Endothelial cell (in vitro differentiated cells): ENCODE data around the gene LBP. TPM values are rescaled to one million over a fixed set of nuclear protein-coding genes. Genes with fewer than 3 reads are reported as not detected.

ENCODE experiments used
- DNase-seq: peaks from one replicate; pipeline ENCODE4 v3.0.0; 2021; ENCODE audit warnings: low spot score
- H3K27ac Mint-ChIP-seq: one replicate; pipeline ENCODE4 v1.8.0; 2021; ENCODE audit warnings: mixed read lengths, inconsistent platforms; ENCODE audit not compliant: unreplicated experiment
- H3K27me3 Mint-ChIP-seq: one replicate; pipeline ENCODE4 v1.8.0; 2021; ENCODE audit warnings: mild to moderate bottlenecking, moderate library complexity, mixed read lengths, inconsistent platforms; ENCODE audit not compliant: unreplicated experiment
- H3K36me3 Mint-ChIP-seq: one replicate; pipeline ENCODE4 v1.8.0; 2021; ENCODE audit warnings: mild to moderate bottlenecking, low read depth, mixed read lengths, inconsistent platforms; ENCODE audit not compliant: unreplicated experiment
- H3K4me1 Mint-ChIP-seq: one replicate; pipeline ENCODE4 v1.8.0; 2021; ENCODE audit warnings: mild to moderate bottlenecking, mixed read lengths, inconsistent platforms; ENCODE audit not compliant: unreplicated experiment
- H3K4me3 Mint-ChIP-seq: one replicate; pipeline ENCODE4 v1.8.0; 2021; ENCODE audit warnings: mild to moderate bottlenecking, mixed read lengths, inconsistent platforms; ENCODE audit not compliant: unreplicated experiment
- H3K9me3 Mint-ChIP-seq: one replicate; pipeline ENCODE4 v1.8.0; 2021; ENCODE audit warnings: mixed read lengths, inconsistent platforms; ENCODE audit not compliant: unreplicated experiment
- long read RNA-seq: library from polyadenylated mRNA; unstranded; transcript quantifications from one replicate; pipeline ENCODE4 v2.0.0, GENCODE V29; 2020; ENCODE audit not compliant: unreplicated experiment
- total RNA-seq: library from RNA; stranded (reverse); fragmentation: NEBNext Ultra II Directional; extraction: Animal tissue kit (Norgen Biotek cat#: 25700); gene quantifications from one replicate; pipeline ENCODE4 v1.2.1, GENCODE V29; 2021; ENCODE audit not compliant: unreplicated experiment
- TF ChIP-seq, protein P1 (sequence below): fragments of 200-600 bp; sonication (generic); IDR thresholded peaks from one replicate; pipeline ENCODE4 v1.5.0; 2021; ENCODE audit warnings: antibody characterized with exemption; ENCODE audit not compliant: unreplicated experiment

LBP gene
- 1.2 TPM for total RNA-seq
- long read RNA-seq, partial matches to known transcripts: 0 of 1 reads
- long read RNA-seq, other reads (novel, unspliced or antisense): 1 of 1 reads

- H3K27me3 Mint-ChIP-seq: no peaks in the 10 kb centered on the region
These were observed at the start of gene LBP for GRCh38 chr20:38346247-38346651. Gene LBP, plus strand, starts transcription at chr20:38346482. Its CDS starts 35 bp downstream, at chr20:38346517.

GRCh38 chr20:38297916-38298674 is 48.2 kb upstream of the LBP start:
- Mint-ChIP-seq H3K4me3 (no peak overlapping the region), H3K9me3 (no peaks in the 10 kb centered on the region), H3K27ac (peak overlapping the region; percentile 48), H3K4me1 (no peaks in the 10 kb centered on the region), H3K27me3 (no peaks in the 10 kb centered on the region), H3K36me3 (no peaks in the 10 kb centered on the region)
- DNase-seq: no peak
- TF ChIP-seq, protein P1, sequence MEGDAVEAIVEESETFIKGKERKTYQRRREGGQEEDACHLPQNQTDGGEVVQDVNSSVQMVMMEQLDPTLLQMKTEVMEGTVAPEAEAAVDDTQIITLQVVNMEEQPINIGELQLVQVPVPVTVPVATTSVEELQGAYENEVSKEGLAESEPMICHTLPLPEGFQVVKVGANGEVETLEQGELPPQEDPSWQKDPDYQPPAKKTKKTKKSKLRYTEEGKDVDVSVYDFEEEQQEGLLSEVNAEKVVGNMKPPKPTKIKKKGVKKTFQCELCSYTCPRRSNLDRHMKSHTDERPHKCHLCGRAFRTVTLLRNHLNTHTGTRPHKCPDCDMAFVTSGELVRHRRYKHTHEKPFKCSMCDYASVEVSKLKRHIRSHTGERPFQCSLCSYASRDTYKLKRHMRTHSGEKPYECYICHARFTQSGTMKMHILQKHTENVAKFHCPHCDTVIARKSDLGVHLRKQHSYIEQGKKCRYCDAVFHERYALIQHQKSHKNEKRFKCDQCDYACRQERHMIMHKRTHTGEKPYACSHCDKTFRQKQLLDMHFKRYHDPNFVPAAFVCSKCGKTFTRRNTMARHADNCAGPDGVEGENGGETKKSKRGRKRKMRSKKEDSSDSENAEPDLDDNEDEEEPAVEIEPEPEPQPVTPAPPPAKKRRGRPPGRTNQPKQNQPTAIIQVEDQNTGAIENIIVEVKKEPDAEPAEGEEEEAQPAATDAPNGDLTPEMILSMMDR: no peak

More at GRCh38 chr20:38346247-38346651, at the start of gene LBP:
- Mint-ChIP-seq H3K4me3 (no peak within 1 kb of the TSS), H3K27ac (no peak within 1 kb of the TSS), H3K36me3 (no peaks in the 10 kb centered on the region), H3K9me3 (no peaks in the 10 kb centered on the region), H3K4me1 (peaks cover 7% of the 10 kb centered on the region)
- DNase-seq: no peak
- TF ChIP-seq, protein P1: no peak

- H3K27ac Mint-ChIP-seq: no peak overlapping the region
- no peaks in the 10 kb centered on the region for H3K27me3 Mint-ChIP-seq
- TF ChIP-seq, protein P1: no peak
- no peaks in the 10 kb centered on the region for H3K9me3 Mint-ChIP-seq
- no peaks in the 10 kb centered on the region for H3K4me1 Mint-ChIP-seq
- H3K36me3 Mint-ChIP-seq: no peaks in the 10 kb centered on the region
- H3K4me3 Mint-ChIP-seq: no peak overlapping the region
- no peak for DNase-seq
These were observed 47.5 kb upstream of the LBP start for GRCh38 chr20:38298768-38299288.

- Mint-ChIP-seq H3K27ac (no peak overlapping the region), H3K36me3 (no peaks in the 10 kb centered on the region), H3K4me1 (no peaks in the 10 kb centered on the region), H3K27me3 (no peaks in the 10 kb centered on the region), H3K9me3 (no peaks in the 10 kb centered on the region), H3K4me3 (no peak overlapping the region)
- TF ChIP-seq, protein P1: no peak
- no peak for DNase-seq
These were observed 46.3 kb upstream of the LBP start for GRCh38 chr20:38299963-38300362.

GRCh38 chr20:38300438-38300837 is 45.8 kb upstream of the LBP start:
- Mint-ChIP-seq H3K4me3 (no peak overlapping the region), H3K9me3 (no peaks in the 10 kb centered on the region), H3K4me1 (no peaks in the 10 kb centered on the region), H3K27ac (no peak overlapping the region), H3K27me3 (no peaks in the 10 kb centered on the region), H3K36me3 (no peaks in the 10 kb centered on the region)
- TF ChIP-seq, protein P1: no peak
- DNase-seq: no peak
